Adrenal gland (tissue), 5 donors: ENCODE measurements around the gene TNNI3K.

Experiments
- POLR2A ChIP-seq, 2 donors: fragments of 450-650 bp; IDR thresholded peaks; one replicate each; pipeline ENCODE4 v1.6.1; 2017; ENCODE audit warnings: antibody characterized with exemption in 2 of 2, mild to moderate bottlenecking in 2 of 2, moderate library complexity in 1 of 2
- TF ChIP-seq, protein P1 (sequence below), 6 experiments: fragments of 450-650 bp in 4 of 6; fragments of 200-600 bp in 2 of 6; sonication (generic) in 1 of 6; IDR thresholded peaks; 1 replicate in 5 of 6; 2 replicates in 1 of 6; pipeline versions ENCODE4 v1.5.1 to v1.8.0; 2016 to 2021; ENCODE audit warnings: antibody characterized with exemption in 6 of 6, mild to moderate bottlenecking in 2 of 6, moderate library complexity in 1 of 6
- donor health status: DM: no; HTN: no; CAD: no.

DNA sequence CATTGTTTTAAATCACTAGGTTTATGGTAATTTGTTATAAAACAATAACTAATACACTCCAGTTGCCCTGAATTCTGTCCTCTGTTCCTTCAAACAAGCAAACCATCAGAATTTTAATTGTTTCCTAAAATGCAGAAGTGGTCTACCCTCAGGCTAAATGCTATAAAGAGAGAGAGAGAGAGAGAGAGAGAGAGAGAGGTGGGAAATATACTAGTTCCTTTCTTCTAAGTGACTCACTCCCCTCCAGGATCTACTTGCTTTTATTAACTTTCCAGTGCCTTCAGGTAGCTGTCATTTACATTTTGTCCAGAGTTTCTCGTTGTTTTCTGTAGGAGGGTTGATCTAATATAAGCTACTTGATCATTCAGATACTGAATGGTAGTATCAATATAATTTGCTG lies 250.8 kb downstream of the TNNI3K start:
- TF ChIP-seq, protein P1, sequence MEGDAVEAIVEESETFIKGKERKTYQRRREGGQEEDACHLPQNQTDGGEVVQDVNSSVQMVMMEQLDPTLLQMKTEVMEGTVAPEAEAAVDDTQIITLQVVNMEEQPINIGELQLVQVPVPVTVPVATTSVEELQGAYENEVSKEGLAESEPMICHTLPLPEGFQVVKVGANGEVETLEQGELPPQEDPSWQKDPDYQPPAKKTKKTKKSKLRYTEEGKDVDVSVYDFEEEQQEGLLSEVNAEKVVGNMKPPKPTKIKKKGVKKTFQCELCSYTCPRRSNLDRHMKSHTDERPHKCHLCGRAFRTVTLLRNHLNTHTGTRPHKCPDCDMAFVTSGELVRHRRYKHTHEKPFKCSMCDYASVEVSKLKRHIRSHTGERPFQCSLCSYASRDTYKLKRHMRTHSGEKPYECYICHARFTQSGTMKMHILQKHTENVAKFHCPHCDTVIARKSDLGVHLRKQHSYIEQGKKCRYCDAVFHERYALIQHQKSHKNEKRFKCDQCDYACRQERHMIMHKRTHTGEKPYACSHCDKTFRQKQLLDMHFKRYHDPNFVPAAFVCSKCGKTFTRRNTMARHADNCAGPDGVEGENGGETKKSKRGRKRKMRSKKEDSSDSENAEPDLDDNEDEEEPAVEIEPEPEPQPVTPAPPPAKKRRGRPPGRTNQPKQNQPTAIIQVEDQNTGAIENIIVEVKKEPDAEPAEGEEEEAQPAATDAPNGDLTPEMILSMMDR (IDR thresholded peaks at IDR 0.05): no peak
- no peak for TF ChIP-seq POLR2A (IDR thresholded peaks at IDR 0.05)
